Endothelial cell of umbilical vein (primary cell): ENCODE results near the gene TM9SF4.

ENCODE experiments used
- CTCF ChIP-seq, 2 donors: IDR thresholded peaks; 1 replicate in 1 of 2; 2 replicates in 1 of 2; pipeline ENCODE4 v1.5.1; 2011; ENCODE audit warnings: low read length in 2 of 2, mild to moderate bottlenecking in 2 of 2, moderate library complexity in 2 of 2, control low read depth in 1 of 2, inconsistent platforms in 1 of 2, low read depth in 1 of 2; ENCODE audit not compliant: insufficient read depth in 1 of 2; ENCODE audit errors: extremely low read depth in 1 of 2
- POLR2A ChIP-seq: IDR thresholded peaks from 2 replicates; pipeline ENCODE4 v1.6.1; 2012; ENCODE audit warnings: low read depth, mild to moderate bottlenecking, control low read depth, low read length

- TF ChIP-seq CTCF (IDR thresholded peaks at IDR 0.05; ENCODE audit: extremely low read depth in 1 of 2, insufficient read depth in 1 of 2, low read depth in 1 of 2, low read length in 2 of 2), result no peak
- TF ChIP-seq POLR2A, result no peak
Measured at GRCh38 chr20:32201977-32202363, 92.5 kb downstream of the TM9SF4 start.
